K562 (cell line): Measurements from ENCODE around the gene DLL4. TPM values are rescaled to one million over a fixed set of nuclear protein-coding genes. Genes with fewer than 3 reads are reported as not detected.

ENCODE experiments used
- BACH1 ChIP-seq: fragments of 200-800 bp; sonication (Bioruptor generic); IDR thresholded peaks from 2 replicates; pipeline ENCODE4 v1.6.1; 2016; ENCODE audit warnings: missing genetic modification characterization, missing compliant biosample characterization
- CEBPB ChIP-seq: fragments of 450-650 bp; IDR thresholded peaks from 2 replicates; pipeline ENCODE4 v1.6.1; 2016; ENCODE audit warnings: missing genetic modification characterization, missing compliant biosample characterization
- HDAC6 ChIP-seq: IDR thresholded peaks from 2 replicates; pipeline ENCODE4 v1.6.1; 2012; ENCODE audit warnings: low read depth, mild to moderate bottlenecking, control low read depth, inconsistent platforms, low read length, moderate library complexity
- HDGF ChIP-seq: fragments of 450-650 bp; IDR thresholded peaks from 2 replicates; pipeline ENCODE4 v1.6.1; 2016
- HMG20A ChIP-seq: fragments of 450-650 bp; formaldehyde crosslinking; conservative IDR thresholded peaks from 2 replicates; pipeline ENCODE4 v1.4.0; 2020; ENCODE audit warnings: mild to moderate bottlenecking, mixed read lengths
- ID3 ChIP-seq, 2 experiments: fragments of 250-450 bp in 1 of 2; fragments of 450-650 bp in 1 of 2; sonication (Bioruptor Pico) in 1 of 2; IDR thresholded peaks; 2 replicates each; pipeline versions ENCODE4 v1.6.1 to v1.8.0; 2016 to 2021; ENCODE audit warnings: mild to moderate bottlenecking in 2 of 2, moderate library complexity in 2 of 2, missing compliant biosample characterization in 1 of 2, missing genetic modification characterization in 1 of 2
- JUND ChIP-seq, 2 experiments: IDR thresholded peaks; 2 replicates in 1 of 2; 3 replicates in 1 of 2; pipeline ENCODE4 v1.6.1; 2011; ENCODE audit warnings: borderline replicate concordance in 2 of 2, low read depth in 2 of 2, low read length in 2 of 2, improper control_type of control experiment in 1 of 2, missing biosample characterization in 1 of 2, missing genetic modification characterization in 1 of 2, missing genetic modification reagents in 1 of 2
- MAFK ChIP-seq: IDR thresholded peaks from 2 replicates; pipeline ENCODE4 v1.6.1; 2011; ENCODE audit warnings: low read length, improper control_type of control experiment
- NCOA4 ChIP-seq: fragments of 450-650 bp; IDR thresholded peaks from 2 replicates; pipeline ENCODE4 v1.6.1; 2018; ENCODE audit warnings: mild to moderate bottlenecking; ENCODE audit not compliant: partially characterized antibody
- NFIX ChIP-seq: fragments of 250-450 bp; sonication (Bioruptor Pico); IDR thresholded peaks from 2 replicates; pipeline ENCODE4 v1.4.0; 2020; ENCODE audit warnings: low read depth, mild to moderate bottlenecking, moderate library complexity
- NFXL1 ChIP-seq: fragments of 450-650 bp; formaldehyde crosslinking; IDR thresholded peaks from 2 replicates; pipeline ENCODE4 v1.4.0; 2021; ENCODE audit warnings: mild to moderate bottlenecking
- PCBP1 ChIP-seq: fragments of 200-400 bp; formaldehyde crosslinking; IDR thresholded peaks from 2 replicates; pipeline ENCODE4 v1.6.1; 2018; ENCODE audit warnings: mild to moderate bottlenecking, low read depth, low read length; ENCODE audit not compliant: poor library complexity, severe bottlenecking
- PREB ChIP-seq: sonication (generic); formaldehyde crosslinking; IDR thresholded peaks from 2 replicates; pipeline ENCODE4 v1.8.1; 2023; ENCODE audit warnings: mild to moderate bottlenecking, missing genetic modification reagents
- PURB ChIP-seq: sonication (generic); formaldehyde crosslinking; IDR thresholded peaks from 2 replicates; pipeline ENCODE4 v1.9.0; 2021; ENCODE audit warnings: low read depth, mild to moderate bottlenecking, missing genetic modification reagents
- SREBF1 ChIP-seq: fragments of 150-350 bp; IDR thresholded peaks from 2 replicates; pipeline ENCODE4 v1.6.1; 2014; ENCODE audit warnings: antibody characterized with exemption, low read depth, low read length, borderline replicate concordance
- TAF9B ChIP-seq: fragments of 450-650 bp; IDR thresholded peaks from 2 replicates; pipeline ENCODE4 v1.6.1; 2018; ENCODE audit warnings: mild to moderate bottlenecking; ENCODE audit not compliant: partially characterized antibody
- WHSC1 ChIP-seq: IDR thresholded peaks from one replicate; pipeline ENCODE4 v1.6.1; 2012; ENCODE audit warnings: low read length, control low read depth, inconsistent platforms
- ZBTB17 ChIP-seq: fragments of 450-650 bp; formaldehyde crosslinking; IDR thresholded peaks from 2 replicates; pipeline ENCODE4 v1.4.0; 2020; ENCODE audit warnings: mild to moderate bottlenecking
- ZBTB33 ChIP-seq: sonication (generic); formaldehyde crosslinking; IDR thresholded peaks from 2 replicates; pipeline ENCODE4 v1.8.1; 2023; ENCODE audit warnings: mild to moderate bottlenecking, missing genetic modification reagents
- ZFPM2 ChIP-seq: fragments of 250-450 bp; sonication (Bioruptor Pico); IDR thresholded peaks from 2 replicates; pipeline ENCODE4 v1.5.1; 2022; ENCODE audit warnings: mild to moderate bottlenecking
- ZNF165 ChIP-seq: fragments of 250-450 bp; sonication (Bioruptor Pico); IDR thresholded peaks from 2 replicates; pipeline ENCODE4 v1.4.0; 2020; ENCODE audit warnings: borderline replicate concordance
- ZNF398 ChIP-seq: fragments of 250-450 bp; sonication (Bioruptor Pico); IDR thresholded peaks from 2 replicates; pipeline ENCODE4 v1.8.0; 2021; ENCODE audit warnings: moderate library complexity, mild to moderate bottlenecking, inconsistent platforms
- polyA plus RNA-seq, 8 experiments: library from polyadenylated mRNA; depleted of rRNA in 4 of 8; stranded (reverse) in 5 of 8; unstranded in 3 of 8; fragments of >200 nt; fragmentation: Nextera tagmentation in 2 of 8; fragmentation: Illumina TruSeq in 1 of 8; extraction: Ambion mirVana in 2 of 8; extraction: Trizol in 1 of 8; gene quantifications; 2 replicates each; pipeline versions ENCODE4 v1.2.1 to v1.2.3, GENCODE V29; 2011 to 2014; ENCODE audit warnings: inconsistent platforms in 1 of 8, missing spikeins in 1 of 8
- total RNA-seq, 7 experiments: library from RNA; depleted of rRNA in 6 of 7; stranded (reverse); fragments of >200 nt in 6 of 7; fragmentation: Illumina TruSeq in 2 of 7; extraction: Trizol in 2 of 7; gene quantifications; 2 replicates each; pipeline versions ENCODE4 v1.2.1 to v1.2.3, GENCODE V29; 2011 to 2021; ENCODE audit warnings: low replicate concordance in 1 of 7

Gene DLL4
- total and polyA plus RNA-seq, 9 of the 15 experiments (the other 6 are each of a cell fraction or from before 2014, with no cell fraction given), result 0.04 to 1.1 (median 0.41) TPM; not detected in 1

- TF ChIP-seq ZBTB33 (peak; percentile 48; the same call in 1 of the 2 replicates), ID3 (CRISPR knock-in tag; IDR thresholded peaks at IDR 0.05) (no peak), ID3 (tag; IDR thresholded peaks at IDR 0.05) (no peak), MAFK (no peak), ZFPM2 (CRISPR knock-in tag) (no peak), PCBP1 (no peak), ZNF398 (no peak), NCOA4 (no peak), NFXL1 (CRISPR knock-in tag) (no peak), WHSC1 (no peak), TAF9B (no peak), HDAC6 (no peak), JUND (IDR thresholded peaks at IDR 0.05; ENCODE audit: borderline replicate concordance, low read depth, low read length) (peak; percentile 42; the same call in 1 of the 2 replicates), JUND (tag; IDR thresholded peaks at IDR 0.05; ENCODE audit: borderline replicate concordance, low read depth, low read length) (no peak; the same call in 2 of the 3 replicates), BACH1 (no peak), ZBTB17 (peak; percentile 63; the same call in 1 of the 2 replicates), ZNF165 (CRISPR knock-in tag) (no peak), SREBF1 (no peak), PREB (no peak), HMG20A (no peak), HDGF (no peak), CEBPB (tag) (no peak), PURB (CRISPR knock-in tag) (no peak), NFIX (CRISPR knock-in tag) (no peak)
Observed at GRCh38 chr15:40893733-40894680, 35.1 kb upstream of the DLL4 start, which contains the start of gene VPS18 (continued).
